IMR-90 (cell line): ENCODE data around the gene MTHFD2L. TPM values are rescaled to one million over a fixed set of nuclear protein-coding genes. Genes with fewer than 3 reads are reported as not detected.

ENCODE experiments used
- ATAC-seq: fragments of 200-7000 bp; cut with Tn5 transposase; 2 replicates; pipeline ENCODE4 v1.9.1; 2020; ENCODE audit warnings: low read depth, mild to moderate bottlenecking, moderate library complexity
- BruUV-seq: library from RNA; stranded (reverse); fragments of 400-500 nt; replicated peaks from 2 replicates; lab custom pipeline; 2021; lab: Mats Ljungman, UMichigan
- CTCF ChIA-PET: fragments of 300-600 bp; formaldehyde crosslinking; extraction: SDS; loops from one replicate; lab custom pipeline; 2021; ENCODE audit warnings: antibody characterized with exemption; lab: Yijun Ruan, JAX
- POLR2A ChIA-PET: fragments of 300-600 bp; sonication (Branson Sonifier 250); formaldehyde crosslinking; loops from one replicate; lab custom pipeline; 2022; ENCODE audit warnings: antibody characterized with exemption; ENCODE audit not compliant: unreplicated experiment; lab: Charles Lee
- DNase-seq: peaks from one replicate; pipeline ENCODE4 v3.0.0; 2013
- H2AFZ ChIP-seq: replicated peaks from 2 replicates; pipeline ENCODE3; 2013; ENCODE audit warnings: low read length, mild to moderate bottlenecking; ENCODE audit not compliant: poor library complexity
- H2AK5ac ChIP-seq: 2 replicates; pipeline ENCODE4 v1.6.1; 2013; ENCODE audit warnings: low read depth, low read length, inconsistent platforms
- H2AK9ac ChIP-seq: replicated peaks from 2 replicates; pipeline ENCODE3; 2013; ENCODE audit warnings: mild to moderate bottlenecking, low read depth, low read length, moderate library complexity; ENCODE audit not compliant: poor library complexity
- H2BK120ac ChIP-seq: 2 replicates; pipeline ENCODE4 v1.6.1; 2013; ENCODE audit warnings: low read depth, low read length, inconsistent platforms
- H2BK15ac ChIP-seq: 3 replicates; pipeline ENCODE4 v1.6.1; 2013; ENCODE audit warnings: low read depth, low read length, inconsistent platforms
- H2BK20ac ChIP-seq: 2 replicates; pipeline ENCODE4 v1.6.1; 2013; ENCODE audit warnings: low read depth, mild to moderate bottlenecking, inconsistent platforms, low read length, moderate library complexity
- H2BK5ac ChIP-seq: 2 replicates; pipeline ENCODE4 v1.6.1; 2013; ENCODE audit warnings: mild to moderate bottlenecking, low read depth, low read length, inconsistent platforms; ENCODE audit not compliant: poor library complexity, severe bottlenecking
- H3K14ac ChIP-seq: replicated peaks from 2 replicates; pipeline ENCODE4 v1.6.1; 2013; ENCODE audit warnings: low read depth, low read length, inconsistent platforms
- H3K18ac ChIP-seq: 2 replicates; pipeline ENCODE4 v1.6.1; 2013; ENCODE audit warnings: low read depth, low read length, control low read depth
- H3K23ac ChIP-seq: 2 replicates; pipeline ENCODE4 v1.6.1; 2013; ENCODE audit warnings: low read depth, low read length, inconsistent platforms
- H3K27ac ChIP-seq: 2 replicates; pipeline ENCODE4 v1.5.1; 2013; ENCODE audit warnings: mild to moderate bottlenecking, control low read depth, low read length; ENCODE audit not compliant: insufficient read depth
- H3K27me3 ChIP-seq: 2 replicates; pipeline ENCODE4 v1.6.1; 2013; ENCODE audit warnings: low read length; ENCODE audit not compliant: control insufficient read depth, insufficient read depth
- H3K36me3 ChIP-seq: 2 replicates; pipeline ENCODE4 v1.6.1; 2013; ENCODE audit warnings: low read length, mixed read lengths; ENCODE audit not compliant: control insufficient read depth, insufficient read depth
- H3K4ac ChIP-seq: 2 replicates; pipeline ENCODE4 v1.6.1; 2013; ENCODE audit warnings: low read depth, low read length, inconsistent platforms
- H3K4me1 ChIP-seq: 2 replicates; pipeline ENCODE4 v1.6.1; 2013; ENCODE audit warnings: low read length, mixed read lengths; ENCODE audit not compliant: control insufficient read depth, insufficient read depth
- H3K4me2 ChIP-seq: 2 replicates; pipeline ENCODE4 v1.6.1; 2013; ENCODE audit warnings: low read depth, mild to moderate bottlenecking, control low read depth, low read length, moderate library complexity
- H3K4me3 ChIP-seq: 2 replicates; pipeline ENCODE4 v1.5.1; 2013; ENCODE audit warnings: low read depth, mild to moderate bottlenecking, control low read depth, low read length, moderate library complexity; ENCODE audit not compliant: insufficient read depth
- H3K56ac ChIP-seq: 2 replicates; pipeline ENCODE4 v1.6.1; 2013; ENCODE audit warnings: low read length, inconsistent platforms; ENCODE audit not compliant: insufficient read depth; ENCODE audit errors: extremely low read depth
- H3K79me1 ChIP-seq, 2 experiments: 2 replicates each; pipeline ENCODE4 v1.6.1; 2013; ENCODE audit warnings: low read length in 2 of 2, inconsistent platforms in 1 of 2, low read depth in 1 of 2
- H3K9ac ChIP-seq: 2 replicates; pipeline ENCODE4 v1.6.1; 2013; ENCODE audit warnings: low read depth, low read length, control low read depth
- H3K9me1 ChIP-seq: 2 replicates; pipeline ENCODE4 v1.6.1; 2013; ENCODE audit warnings: low read length, inconsistent platforms; ENCODE audit not compliant: insufficient read depth
- H3K9me3 ChIP-seq: 2 replicates; pipeline ENCODE4 v1.6.1; 2013; ENCODE audit warnings: low read length; ENCODE audit not compliant: control insufficient read depth, insufficient read depth
- H4K20me1 ChIP-seq: 2 replicates; pipeline ENCODE4 v1.6.1; 2013; ENCODE audit warnings: low read length, inconsistent platforms; ENCODE audit not compliant: insufficient read depth
- H4K5ac ChIP-seq: 2 replicates; pipeline ENCODE4 v1.6.1; 2013; ENCODE audit warnings: mild to moderate bottlenecking, low read depth, low read length, control low read depth
- H4K8ac ChIP-seq, 2 experiments: 2 replicates each; pipeline ENCODE4 v1.6.1; 2013; ENCODE audit warnings: low read depth in 2 of 2, low read length in 2 of 2, control low read depth in 1 of 2, inconsistent platforms in 1 of 2
- H4K91ac ChIP-seq: 2 replicates; pipeline ENCODE4 v1.6.1; 2013; ENCODE audit warnings: low read depth, low read length, inconsistent platforms; ENCODE audit not compliant: insufficient read depth
- BHLHE40 ChIP-seq: fragments of 150-350 bp; IDR thresholded peaks from 2 replicates; pipeline ENCODE4 v1.6.1; 2016; ENCODE audit warnings: mild to moderate bottlenecking, low read depth, low read length
- CEBPB ChIP-seq: IDR thresholded peaks from 2 replicates; pipeline ENCODE4 v1.6.1; 2012; ENCODE audit warnings: low read depth, low read length, improper control_type of control experiment
- CHD1 ChIP-seq: IDR thresholded peaks from 2 replicates; pipeline ENCODE4 v1.6.1; 2012; ENCODE audit warnings: low read depth, low read length, improper control_type of control experiment
- CTCF ChIP-seq: conservative IDR thresholded peaks from 2 replicates; pipeline ENCODE4 v1.5.1; 2012; ENCODE audit warnings: mild to moderate bottlenecking, low read depth, low read length, improper control_type of control experiment
- ELK1 ChIP-seq: fragments of 150-350 bp; IDR thresholded peaks from 2 replicates; pipeline ENCODE4 v1.6.1; 2016; ENCODE audit warnings: low read depth, mild to moderate bottlenecking, low read length, moderate library complexity, borderline replicate concordance
- MAFK ChIP-seq: IDR thresholded peaks from 2 replicates; pipeline ENCODE4 v1.6.1; 2012; ENCODE audit warnings: low read depth, low read length, improper control_type of control experiment
- MAZ ChIP-seq: IDR thresholded peaks from 2 replicates; pipeline ENCODE4 v1.6.1; 2012; ENCODE audit warnings: low read depth, mild to moderate bottlenecking, low read length, improper control_type of control experiment, moderate library complexity, borderline replicate concordance
- MXI1 ChIP-seq: IDR thresholded peaks from 2 replicates; pipeline ENCODE4 v1.6.1; 2012; ENCODE audit warnings: low read depth, mild to moderate bottlenecking, low read length, moderate library complexity, borderline replicate concordance
- NFE2L2 ChIP-seq: fragments of 150-350 bp; IDR thresholded peaks from 2 replicates; pipeline ENCODE4 v1.6.1; 2016; ENCODE audit warnings: low read depth, mild to moderate bottlenecking, low read length
- POLR2A ChIP-seq: IDR thresholded peaks from 2 replicates; pipeline ENCODE4 v1.6.1; 2012; ENCODE audit warnings: mild to moderate bottlenecking, low read depth, low read length
- RAD21 ChIP-seq: IDR thresholded peaks from 2 replicates; pipeline ENCODE4 v1.6.1; 2012; ENCODE audit warnings: low read length, improper control_type of control experiment
- RCOR1 ChIP-seq: IDR thresholded peaks from 2 replicates; pipeline ENCODE4 v1.6.1; 2012; ENCODE audit warnings: mild to moderate bottlenecking, low read length, improper control_type of control experiment; ENCODE audit not compliant: insufficient replicate concordance
- RFX5 ChIP-seq: IDR thresholded peaks from 2 replicates; pipeline ENCODE4 v1.8.0; 2012; ENCODE audit warnings: low read depth, mild to moderate bottlenecking, low read length, moderate library complexity
- SMC3 ChIP-seq: fragments of 150-350 bp; IDR thresholded peaks from 2 replicates; pipeline ENCODE4 v1.6.1; 2016; ENCODE audit warnings: low read depth, mild to moderate bottlenecking, antibody characterized with exemption, low read length, moderate library complexity
- USF2 ChIP-seq: fragments of 150-350 bp; IDR thresholded peaks from 2 replicates; pipeline ENCODE4 v1.6.1; 2017; ENCODE audit warnings: mild to moderate bottlenecking, antibody characterized with exemption, low read length, low read depth
- WGBS, 2 experiments: methylation state at CpG; one replicate each; pipeline versions ENCODE4 v1.1.5 to v1.1.7; 2013; ENCODE audit warnings: missing lambda C conversion rate in 2 of 2; ENCODE audit not compliant: insufficient read length in 1 of 2; ENCODE audit errors: extremely low coverage in 2 of 2; 5-methylcytosine and 5-hydroxymethylcytosine counted together
- dilution Hi-C: fragments of 300-500 bp; cut with HindIII; formaldehyde crosslinking; loops from one replicate; pipeline ENCODE4 v1.14.3; 2018; ENCODE audit warnings: low sequenced_read_pairs; ENCODE audit not compliant: unreplicated experiment
- in situ Hi-C: fragments of 300-500 bp; cut with MboI; formaldehyde crosslinking; loops from 3 replicates; pipeline ENCODE4 v1.14.3; 2019; ENCODE audit warnings: low sequenced_read_pairs, inconsistent platforms, mixed read lengths
- intact Hi-C: fragments of 100-400 bp; cut with micrococcal nuclease; formaldehyde crosslinking; loops from 2 replicates; pipeline ENCODE4 v1.10.0; 2022
- polyA plus RNA-seq, 3 experiments: library from polyadenylated mRNA; depleted of rRNA; stranded (reverse); fragments of >200 nt; gene quantifications; 2 replicates each; pipeline ENCODE4 v1.2.3, GENCODE V29; 2012; ENCODE audit warnings: low replicate concordance in 1 of 3
- total RNA-seq: library from RNA; depleted of rRNA; stranded (reverse); fragments of >200 nt; gene quantifications from 2 replicates; pipeline ENCODE4 v1.2.3, GENCODE V29; 2012

The MTHFD2L gene
- total and polyA plus RNA-seq, 2 of the 4 experiments (the other 2 are of a cell fraction) = 2.8 to 4.3 TPM

GRCh38 chr4:74311696-74312313 is 153.9 kb downstream of the MTHFD2L start:
- H3K27me3 ChIP-seq = no peaks in the 10 kb centered on the region; the same call in 1 of the 2 replicates
- no peak overlapping the region for H3K56ac ChIP-seq
- H4K8ac ChIP-seq = no peak overlapping the region
- no peak overlapping the region for H2BK15ac ChIP-seq
- H3K9ac ChIP-seq = no peak overlapping the region
- no peak overlapping the region for H2BK120ac ChIP-seq
- DNase-seq = peak; percentile 62
- no peak overlapping the region for H3K18ac ChIP-seq
- H2BK5ac ChIP-seq = no peak overlapping the region
- H3K27ac ChIP-seq = no peak overlapping the region
- in situ Hi-C loops = loop anchor here (5.0 to 25.0 kb wide), 2 partner anchors 135 to 650 kb away; no protein-coding TSS in a partner anchor
- no TSS peak for BruUV-seq
- H3K4me1 ChIP-seq = no peaks in the 10 kb centered on the region
- intact Hi-C loops = loop anchor here (1.0 to 5.0 kb wide), 3 partner anchors 84 to 650 kb away; no protein-coding TSS in a partner anchor
- H2AK9ac ChIP-seq = no peak overlapping the region
- H3K9me3 ChIP-seq = no peaks in the 10 kb centered on the region
- no peak overlapping the region for H2AK5ac ChIP-seq
- ChIA-PET CTCF (no interaction called here), POLR2A (no interaction called here)
- TF ChIP-seq CEBPB (no peak), NFE2L2 (no peak), ELK1 (no peak), USF2 (no peak), RAD21 (peak; percentile 81), CHD1 (no peak), RCOR1 (no peak), MAFK (no peak), RFX5 (no peak), SMC3 (peak; percentile 68), MAZ (no peak), MXI1 (no peak), CTCF (peak; percentile 77), POLR2A (no peak), BHLHE40 (no peak)
- no peak overlapping the region for H3K4me3 ChIP-seq
- H3K14ac ChIP-seq = no peak overlapping the region
- H4K20me1 ChIP-seq = no peaks in the 10 kb centered on the region
- H3K23ac ChIP-seq = no peak overlapping the region
- no CpG with 5 or more reads among the region's 4 CpGs for WGBS, 2 experiments
- H4K5ac ChIP-seq = no peak overlapping the region
- H3K4ac ChIP-seq = no peak overlapping the region
- no peak overlapping the region for H2AFZ ChIP-seq
- H3K4me2 ChIP-seq = no peak overlapping the region
- no peak overlapping the region for H2BK20ac ChIP-seq
- H3K36me3 ChIP-seq = no peaks in the 10 kb centered on the region
- no peaks in the 10 kb centered on the region for H3K79me1 ChIP-seq
- dilution Hi-C loops = no loop called here
- ATAC-seq = peak; percentile 69; the same call in 1 of the 2 replicates
- no peaks in the 10 kb centered on the region for H3K9me1 ChIP-seq
- no peak overlapping the region for H4K91ac ChIP-seq
